Urothelium cell line (cell line): ENCODE measurements around the gene NBEA.
"Not testable (repeated sequence)": the region's sequence is repeated elsewhere in the genome, so short reads cannot be mapped to it uniquely, and the experiment has no call there.

Experiments
- DNase-seq: peaks from one replicate; pipeline ENCODE4 v3.0.0; 2011; ENCODE audit warnings: low spot score, mixed read lengths
- FAIRE-seq: peaks from 2 replicates; lab custom pipeline; 2011; peaks lifted over from hg19 to GRCh38; lab: Jason Lieb, UNC

NBEA gene

GRCh38 chr13:35367586-35367985, 425.5 kb downstream of the NBEA start:
- DNase-seq (no peak), FAIRE-seq (no peak)

GRCh38 chr13:35378939-35379338, 436.9 kb downstream of the NBEA start:
- FAIRE-seq = no peak
- DNase-seq = no peak

DNA sequence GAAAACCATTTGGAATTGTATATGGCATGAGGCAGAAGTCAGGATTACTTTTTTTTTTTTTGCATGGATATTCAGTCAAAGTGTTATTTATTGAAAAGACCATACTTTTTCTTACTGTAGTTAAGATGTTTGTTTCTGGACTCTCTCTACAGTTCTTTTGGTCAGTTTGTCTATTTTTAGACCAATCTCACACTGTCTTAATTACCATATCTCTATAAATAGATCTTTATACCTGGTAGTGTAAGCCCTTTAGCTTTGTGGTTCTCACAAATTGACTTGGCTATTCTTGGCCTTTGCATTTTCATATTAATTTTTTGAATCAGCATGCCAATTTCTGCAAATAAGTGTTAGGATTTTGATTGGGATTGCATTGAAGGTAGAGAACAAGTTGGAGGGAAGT, 437.6 kb downstream of the NBEA start:
- FAIRE-seq = no peak
- DNase-seq = no peak

GRCh38 chr13:35387682-35388250, 445.7 kb downstream of the NBEA start:
- FAIRE-seq (no peak), DNase-seq (no peak)

- DNase-seq (no peak), FAIRE-seq (no peak)
Measured at GRCh38 chr13:35388441-35389355, 446.6 kb downstream of the NBEA start.

DNA sequence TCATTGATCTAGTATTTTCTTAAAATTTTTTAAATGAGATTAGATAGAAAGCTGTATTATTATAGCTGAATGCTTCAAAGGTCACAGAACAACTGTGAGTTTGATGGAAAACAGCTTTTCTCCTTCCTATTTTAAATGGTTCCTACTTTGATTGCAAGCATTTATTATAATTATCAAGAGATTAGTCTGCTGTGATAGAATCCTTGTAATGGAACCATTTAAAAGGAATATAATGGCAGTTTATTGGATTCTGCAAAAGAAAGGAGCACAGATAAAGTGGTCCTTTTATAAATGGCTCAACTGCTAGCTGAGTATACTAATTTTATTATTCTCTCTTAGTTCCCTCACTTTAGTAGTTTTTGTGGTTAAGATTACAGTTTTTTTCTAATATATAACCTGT, 447.5 kb downstream of the NBEA start:
- DNase-seq (no peak), FAIRE-seq (no peak)

- FAIRE-seq (no peak), DNase-seq (no peak)
Measured at GRCh38 chr13:35392768-35393167, 450.7 kb downstream of the NBEA start.

DNA sequence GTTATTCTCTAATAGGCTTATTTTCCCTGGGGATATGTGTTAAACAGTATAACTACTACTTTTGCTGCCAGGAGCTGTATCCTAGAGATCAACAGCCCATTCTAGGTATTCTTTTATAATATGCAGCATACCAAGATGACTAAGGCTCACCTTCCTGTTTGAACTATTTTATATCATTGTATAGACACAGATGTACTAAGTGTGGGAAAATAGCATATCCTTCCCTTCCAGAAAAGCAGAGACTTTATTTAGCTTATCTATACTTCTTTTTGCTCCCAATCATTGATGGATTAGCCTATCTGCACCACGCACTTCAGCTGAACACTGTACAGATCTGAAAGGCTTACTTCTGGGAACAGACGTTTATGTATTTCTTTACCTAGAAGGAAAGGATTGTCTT, 451.8 kb downstream of the NBEA start:
- DNase-seq (no peak), FAIRE-seq (no peak)

- FAIRE-seq, DNase-seq: not testable (repeated sequence)
Measured at GRCh38 chr13:35408285-35408684, 466.2 kb downstream of the NBEA start.

- DNase-seq (no peak), FAIRE-seq (no peak)
Measured at GRCh38 chr13:35411059-35411744, 469.1 kb downstream of the NBEA start.

DNA sequence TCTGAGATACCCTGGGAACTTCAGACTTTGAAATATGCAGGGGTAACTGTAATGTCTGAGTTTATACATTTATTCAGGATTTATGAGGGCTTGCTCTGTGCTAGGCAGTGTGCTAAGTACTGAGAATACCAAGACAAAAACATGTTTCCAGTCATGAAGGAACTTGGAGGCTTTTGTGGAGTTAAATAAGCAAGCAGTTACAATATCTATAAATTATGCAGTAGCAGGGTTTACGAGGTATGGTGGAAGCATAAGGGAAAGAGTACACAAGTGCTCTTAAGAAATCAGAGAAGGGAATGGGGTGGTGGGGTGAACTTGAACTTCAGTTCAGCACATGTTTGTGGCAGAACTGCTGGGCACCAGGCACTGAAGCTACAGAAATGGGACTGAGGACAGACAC, 506.4 kb downstream of the NBEA start:
- DNase-seq (no peak), FAIRE-seq (no peak)

DNA sequence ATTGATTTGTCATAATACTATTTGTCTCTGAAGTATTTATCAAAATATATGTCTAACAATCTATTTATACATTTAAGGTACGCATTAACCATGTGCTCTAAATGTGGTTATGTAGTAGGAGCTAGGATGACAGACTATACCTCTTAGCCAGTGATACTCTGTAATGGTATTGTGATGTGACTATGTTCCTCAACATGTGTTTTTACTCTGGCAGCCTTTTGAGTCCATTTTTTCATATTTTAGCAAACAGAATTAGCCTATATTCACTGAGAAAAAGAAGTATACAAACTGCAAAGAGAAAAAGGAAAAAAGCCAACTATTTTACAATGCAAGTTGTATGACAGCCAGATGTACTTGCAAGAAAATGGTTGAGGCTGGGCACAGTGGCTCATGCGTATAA, 507.8 kb downstream of the NBEA start:
- no peak for FAIRE-seq
- DNase-seq = no peak

DNA sequence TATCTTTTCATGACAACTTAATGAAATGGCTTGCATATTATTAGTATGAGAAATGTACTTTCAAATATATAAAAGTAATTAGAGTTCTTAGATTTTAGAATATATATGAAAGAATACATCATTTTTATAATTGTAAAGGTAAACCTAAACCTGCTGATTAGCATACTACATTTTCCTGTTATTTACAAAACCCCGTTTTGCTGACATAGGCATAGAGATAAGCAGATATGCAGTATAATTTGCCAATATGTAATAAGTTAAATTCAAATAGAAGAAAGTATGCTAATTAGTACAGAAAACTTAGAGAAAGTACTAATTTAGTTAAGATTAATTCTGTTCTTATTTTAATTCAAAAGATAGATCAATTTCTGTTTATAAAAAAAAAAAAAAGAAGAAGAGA, 513.0 kb downstream of the NBEA start:
- DNase-seq = no peak
- no peak for FAIRE-seq

DNA sequence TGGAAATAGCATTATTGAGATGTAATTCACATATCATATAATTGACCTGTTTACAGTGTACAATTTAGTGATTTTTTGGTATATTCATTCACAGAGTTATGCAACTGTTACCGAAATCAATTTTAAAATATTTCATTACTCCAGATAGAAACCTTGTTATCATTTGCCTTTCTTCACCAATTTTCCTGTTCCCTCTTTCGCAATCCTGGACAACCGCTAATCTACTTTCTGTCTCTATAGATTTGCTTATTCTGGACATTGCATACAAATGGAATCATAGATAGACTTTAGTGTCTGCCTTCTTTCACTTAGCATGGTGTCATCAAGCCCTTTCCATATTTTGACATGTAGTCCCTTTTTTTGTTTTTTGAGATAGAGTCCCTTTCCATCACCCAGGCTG, 515.2 kb downstream of the NBEA start:
- FAIRE-seq = no peak
- no peak for DNase-seq

- no peak for FAIRE-seq
- DNase-seq = no peak
Measured at GRCh38 chr13:35460061-35460460, 518.0 kb downstream of the NBEA start.

DNA sequence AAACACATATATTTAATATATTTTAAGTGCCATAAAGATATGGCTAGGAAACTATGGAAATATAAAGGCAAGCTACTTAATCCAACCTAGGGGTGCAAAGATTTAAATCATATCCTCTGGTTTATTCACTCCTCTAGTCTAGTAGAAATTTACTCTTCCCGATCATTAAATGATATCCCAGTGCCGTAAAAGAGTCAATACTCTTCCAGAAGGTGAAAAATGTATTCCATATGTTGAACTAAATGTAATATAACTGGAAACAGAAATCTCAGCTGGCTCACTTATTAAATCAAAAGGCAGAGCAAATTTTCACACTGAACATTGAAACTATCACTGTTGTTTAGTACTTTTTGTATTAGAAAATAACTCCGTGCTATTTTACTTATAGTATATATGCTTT, 523.3 kb downstream of the NBEA start:
- FAIRE-seq = no peak
- no peak for DNase-seq

DNA sequence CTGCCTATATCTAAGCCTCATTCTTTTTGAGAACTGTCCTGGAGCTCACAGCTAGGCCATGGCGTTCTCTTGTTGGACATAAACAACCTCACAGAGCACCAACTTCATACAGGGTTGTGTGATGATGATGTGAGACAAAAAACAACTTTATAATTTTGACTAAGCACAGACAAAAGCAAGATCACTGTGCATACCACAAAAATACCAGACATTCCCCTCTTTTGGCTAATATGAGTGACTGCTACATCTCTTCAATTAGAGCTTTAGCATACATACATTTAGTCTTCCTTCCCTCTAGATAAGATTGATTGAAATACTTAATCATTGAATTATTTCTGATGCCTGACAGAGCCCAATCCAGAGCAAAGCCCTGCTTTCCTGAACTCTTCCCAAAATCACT, 526.1 kb downstream of the NBEA start:
- no peak for DNase-seq
- FAIRE-seq = no peak

DNA sequence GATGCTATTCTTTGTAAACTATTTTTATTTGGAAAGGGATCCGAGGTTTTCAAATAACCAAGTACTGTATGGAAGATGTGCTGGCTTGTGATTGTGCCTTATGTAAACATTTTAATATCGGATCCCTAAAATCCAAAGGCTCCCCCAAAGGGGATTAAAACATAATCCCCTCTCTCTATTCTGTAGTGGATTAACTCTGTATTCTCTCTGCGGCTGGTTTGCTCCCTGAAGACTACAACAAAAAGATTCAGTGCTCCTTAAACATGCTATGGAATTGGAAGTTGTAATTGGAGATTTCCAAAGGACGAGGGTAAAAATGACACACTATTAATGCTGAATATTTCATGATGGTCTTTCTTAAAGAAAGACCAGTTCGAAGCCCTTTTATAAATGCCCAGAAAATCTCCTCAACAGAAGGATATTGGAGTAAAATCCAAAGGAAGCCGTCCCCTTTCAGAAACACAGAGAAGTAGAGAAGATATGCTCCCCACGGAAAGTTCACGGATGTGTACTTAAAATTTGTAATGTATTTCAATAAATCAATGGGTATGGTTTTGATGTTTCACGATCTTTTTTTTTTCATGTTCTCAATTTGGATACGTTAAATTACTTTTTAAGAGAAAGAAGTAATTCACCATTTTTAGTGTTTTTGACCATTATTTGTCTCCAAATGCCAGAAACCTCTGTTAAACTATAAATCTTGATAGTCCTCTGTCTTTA, 527.9 kb downstream of the NBEA start:
- DNase-seq = no peak
- no peak for FAIRE-seq

DNA sequence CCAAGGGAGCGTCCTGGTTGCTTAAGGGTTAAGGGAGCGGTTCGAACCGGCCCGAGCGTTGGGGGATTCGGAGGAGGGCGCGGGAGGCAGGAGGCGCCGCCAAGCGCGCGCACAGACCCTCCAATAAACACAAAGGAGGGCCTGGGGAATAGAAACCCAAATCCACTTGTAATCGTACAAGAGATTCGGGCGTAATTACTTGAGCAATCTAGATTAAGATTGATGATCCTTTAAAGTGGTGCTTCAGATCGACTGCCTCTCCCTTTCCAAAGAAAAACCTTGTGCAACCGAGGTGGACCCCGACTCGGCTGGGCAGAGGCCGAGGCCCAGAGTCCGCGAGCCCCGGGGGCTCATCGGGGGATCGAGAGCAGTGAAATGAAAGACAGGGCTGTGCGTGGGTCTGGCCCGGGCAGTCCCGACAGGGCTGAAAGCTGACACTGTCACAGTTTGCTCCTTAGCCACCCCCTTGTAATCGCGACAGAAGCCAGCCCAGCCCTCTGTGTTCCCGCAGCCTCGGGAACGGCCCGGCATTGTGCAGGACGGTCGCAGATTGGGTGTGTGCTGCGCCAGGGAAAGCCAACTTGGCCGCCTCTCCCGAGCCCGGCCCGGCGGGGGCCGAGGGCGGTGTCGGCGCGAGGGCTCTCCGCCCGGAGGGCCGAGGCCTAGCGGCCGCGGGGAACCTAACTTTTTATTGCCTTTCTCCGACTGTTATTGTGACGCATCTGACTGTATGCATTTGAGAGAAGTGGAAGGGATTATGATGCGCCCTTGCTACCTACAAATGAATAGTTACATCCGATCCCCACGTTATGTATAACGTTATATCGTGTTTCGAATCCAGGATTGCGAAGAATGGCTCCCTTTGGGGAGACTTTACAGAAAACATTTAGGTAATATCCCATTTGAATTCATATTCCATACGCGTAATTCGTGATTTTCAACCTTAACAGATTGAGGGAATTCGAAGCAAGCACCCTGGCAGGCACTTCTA, 528.9 kb downstream of the NBEA start:
- no peak for DNase-seq
- no peak for FAIRE-seq

- DNase-seq = no peak
- FAIRE-seq = no peak
Measured at GRCh38 chr13:35471706-35472322, 529.7 kb downstream of the NBEA start.
